Aorta (tissue), 5 donors: ENCODE data around the gene ZFP2. TPM values are rescaled to one million over a fixed set of nuclear protein-coding genes. Genes with fewer than 3 reads are reported as not detected.
"Not testable (repeated sequence)": the region's sequence is repeated elsewhere in the genome, so short reads cannot be mapped to it uniquely, and the experiment has no call there.

ENCODE experiments used
- ATAC-seq: fragments of 200-7000 bp; cut with Tn5 transposase; one replicate; pipeline ENCODE4 v1.9.1; 2022; ENCODE audit warnings: moderate library complexity; ENCODE audit not compliant: low FRiP score
- DNase-seq, 2 donors: peaks; one replicate each; pipeline ENCODE4 v3.0.0-alpha.2; 2020
- H3K27ac ChIP-seq, 2 donors: one replicate each; pipeline ENCODE4 v1.5.1; 2013; ENCODE audit warnings: low read length in 2 of 2, mild to moderate bottlenecking in 2 of 2, moderate library complexity in 2 of 2, control low read depth in 1 of 2, inconsistent platforms in 1 of 2, low read depth in 1 of 2
- H3K27me3 ChIP-seq, 2 donors: one replicate each; pipeline ENCODE4 v1.6.1; 2013; ENCODE audit warnings: control low read depth in 1 of 2, low read length in 1 of 2, mild to moderate bottlenecking in 1 of 2, moderate library complexity in 1 of 2; ENCODE audit not compliant: insufficient read depth in 2 of 2, control insufficient read depth in 1 of 2
- H3K36me3 ChIP-seq, 2 donors: one replicate each; pipeline ENCODE4 v1.6.1; 2013; ENCODE audit warnings: control low read depth in 1 of 2, low read length in 1 of 2, mild to moderate bottlenecking in 1 of 2; ENCODE audit not compliant: insufficient read depth in 2 of 2, control insufficient read depth in 1 of 2
- H3K4me1 ChIP-seq, 2 donors: one replicate each; pipeline ENCODE4 v1.6.1; 2013; ENCODE audit warnings: low read length in 2 of 2, control low read depth in 1 of 2, mild to moderate bottlenecking in 1 of 2, moderate library complexity in 1 of 2; ENCODE audit not compliant: insufficient read depth in 2 of 2, control insufficient read depth in 1 of 2
- H3K4me3 ChIP-seq, 2 donors: one replicate each; pipeline ENCODE4 v1.5.1; 2013; ENCODE audit warnings: low read length in 2 of 2, control low read depth in 1 of 2, mild to moderate bottlenecking in 1 of 2
- H3K9me3 ChIP-seq: one replicate; pipeline ENCODE4 v1.6.1; 2013; ENCODE audit warnings: mild to moderate bottlenecking, low read length; ENCODE audit not compliant: control insufficient read depth
- WGBS, 2 donors: extraction: QIAGEN DNeasy Blood & Tissue Kit; methylation state at CpG; one replicate each; pipeline ENCODE4 v1.1.7; 2013; 5-methylcytosine and 5-hydroxymethylcytosine counted together
- intact Hi-C, 2 donors: fragments of 100-400 bp; cut with DNase I; formaldehyde crosslinking; loops; one replicate each; pipeline versions ENCODE4 v1.14.2 to v1.15.0; 2022
- long read RNA-seq, 2 donors: library from polyadenylated mRNA; unstranded; transcript quantifications; one replicate each; pipeline ENCODE4 v2.0.0, GENCODE V29; 2020 to 2021
- polyA plus RNA-seq, 2 donors: library from polyadenylated mRNA; stranded (reverse); fragments of 200-250 nt; gene quantifications; one replicate each; pipeline ENCODE4 v1.2.3, GENCODE V29; 2013
- total RNA-seq, 2 donors: library from RNA; stranded (reverse); fragmentation: NEBNext Ultra II Directional; extraction: Animal tissue kit (Norgen Biotek cat#: 25700); gene quantifications; one replicate each; pipeline ENCODE4 v1.2.1, GENCODE V29; 2021
- donor health status: healthy with polysubstance abuse.
- donor health status: Bipolar disorder and iron deficiency.
- donor health status: DM: no; HTN: no; CAD: no.
- donor health status: DM: no; HTN: no; CAD: no.
- donor health status: DM: yes; HTN: yes; CAD: no.

The ZFP2 gene
- total RNA-seq = 1 to 10 TPM; 1.6 to 3.4 TPM
- 1 to 10 TPM; 1.6 to 2.6 TPM for polyA plus RNA-seq
- long read RNA-seq, donor 1, partial matches to known transcripts = 0 of 6 reads
- long read RNA-seq, donor 1, other reads (novel, unspliced or antisense) = 4 of 6 reads
- long read RNA-seq, donor 2, partial matches to known transcripts = 0 of 1 reads
- long read RNA-seq, donor 2, other reads (novel, unspliced or antisense) = 0 of 1 reads

DNA sequence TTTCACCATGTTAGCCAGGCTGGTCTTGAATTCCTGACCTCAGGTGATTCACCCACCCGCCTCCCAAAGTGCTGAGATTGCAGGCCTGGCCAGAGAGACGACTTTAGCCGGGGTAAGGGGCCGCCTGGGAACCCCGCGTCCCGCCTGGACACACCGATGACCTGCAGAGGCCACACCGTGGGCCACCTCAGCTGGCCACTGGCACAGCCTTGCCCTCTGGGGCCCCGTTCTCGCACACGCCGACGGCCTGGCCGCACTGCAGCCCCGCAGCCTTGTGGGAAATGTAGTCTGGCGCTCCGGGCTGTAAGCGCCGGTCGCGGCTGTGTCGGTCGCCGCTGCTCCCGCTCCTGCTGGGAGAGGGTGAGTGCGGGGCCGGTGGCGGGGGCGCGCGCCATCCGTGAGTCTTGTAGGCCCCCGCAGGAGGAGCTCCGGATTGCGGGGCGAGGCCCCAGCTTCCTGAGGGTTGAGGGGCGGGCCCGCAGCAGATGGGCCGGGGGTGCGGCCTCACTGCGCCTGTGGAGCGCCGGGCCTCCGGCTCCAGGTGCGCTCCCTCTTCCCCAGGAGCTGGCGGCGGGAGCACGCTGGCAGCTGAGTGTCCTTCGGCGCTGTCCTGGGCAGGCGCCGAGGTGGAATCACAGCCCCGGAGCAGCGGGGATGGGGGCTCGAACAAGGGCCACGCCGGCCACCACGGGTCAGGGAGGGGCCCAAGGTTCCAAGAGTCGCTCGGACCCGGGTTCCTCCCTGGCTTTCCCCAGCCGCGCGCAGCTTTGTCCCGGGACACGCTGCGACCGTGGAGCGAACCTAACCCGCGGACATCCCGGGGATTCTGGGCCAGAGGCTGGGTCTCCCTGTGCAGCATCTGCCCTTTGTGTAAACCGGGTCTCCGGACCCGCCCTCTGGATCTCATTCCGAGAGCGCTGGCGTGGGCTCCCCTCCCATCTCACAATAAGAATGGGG lies at the start of gene ZFP2:
Gene ZFP2, plus strand, starts transcription at position 299 of the 957 bp plus-strand sequence. CDS start 35,401 bp downstream, outside the sequence.
- intact Hi-C loops = no loop called here

DNA sequence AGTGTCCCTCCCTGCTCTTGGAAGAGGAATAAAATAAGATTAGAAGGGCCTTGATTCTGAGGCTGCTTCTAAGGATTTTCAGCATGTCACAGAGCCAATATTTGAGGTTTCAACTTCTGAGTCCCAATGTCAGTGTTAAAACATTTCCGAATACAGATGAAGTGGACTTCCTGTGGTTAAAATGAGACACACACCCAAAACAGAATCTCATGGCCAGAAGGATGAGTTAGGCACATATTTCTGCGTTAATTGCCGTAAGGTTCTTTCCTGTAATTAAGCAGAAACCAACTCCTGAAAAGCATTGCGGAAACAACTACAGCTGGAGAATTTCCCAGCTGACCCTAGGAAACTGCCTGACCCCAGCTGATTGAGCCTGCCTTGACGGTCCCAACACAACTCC lies 46.4 kb upstream of the ZFP2 start:
- Histone ChIP-seq H3K27me3 (no peaks in the 10 kb centered on the region), H3K27ac (no peak overlapping the region), H3K4me3 (no peak overlapping the region), H3K4me1 (no peaks in the 10 kb centered on the region), H3K9me3 (no peaks in the 10 kb centered on the region), H3K36me3 (no peaks in the 10 kb centered on the region)
- intact Hi-C loops = no loop called here
- ATAC-seq (no peak), DNase-seq (no peak)
- WGBS, 2 donors = 83 to 86% methylated on average over 5 of the region's 5 CpGs

More for the DNA sequence above, at the start of gene ZFP2:
- WGBS, 2 donors = 1 to 2% methylated on average over 64 to 79 of the region's 79 CpGs
- Histone ChIP-seq H3K4me3 (peak within 1 kb of the TSS; percentile 68 to 86), H3K4me1 (peaks cover 0 to 1% of the 10 kb centered on the region in 2 donors), H3K9me3 (peaks cover 4% of the 10 kb centered on the region), H3K27ac (peak within 1 kb of the TSS in 1 of 2 donors; percentile 50), H3K27me3 (no peaks in the 10 kb centered on the region), H3K36me3 (peaks cover 0 to 3% of the 10 kb centered on the region in 2 donors)
- DNase-seq (peak; percentile 60 to 84), ATAC-seq (peak; percentile 91)

DNA sequence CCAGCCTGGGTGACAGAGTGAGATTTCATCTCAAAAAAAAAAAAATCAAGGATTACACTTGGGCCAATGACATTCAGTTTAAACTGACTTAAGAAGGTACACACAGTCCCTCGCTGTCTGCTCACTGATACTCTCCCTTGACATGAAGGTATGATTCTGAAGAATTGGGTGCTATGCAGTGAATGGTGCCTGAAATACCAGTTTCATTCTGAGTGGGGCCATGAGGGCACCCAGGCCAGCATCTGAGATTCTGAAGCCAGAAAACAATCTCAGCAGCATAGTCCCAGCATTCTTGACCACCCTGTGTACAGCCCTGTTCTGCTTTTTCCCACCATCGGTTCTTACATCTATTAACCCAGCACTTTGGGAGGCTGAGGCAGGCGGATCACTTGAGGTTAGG lies 43.8 kb upstream of the ZFP2 start:
- ATAC-seq (no peak), DNase-seq (no peak)
- no peaks in the 10 kb centered on the region for H3K27me3 ChIP-seq
- H3K4me1 ChIP-seq = no peaks in the 10 kb centered on the region
- intact Hi-C loops = loop anchor here in 1 of 2 donors (10.0 kb wide), 1 partner anchor 567 kb away; no protein-coding TSS in a partner anchor
- no peaks in the 10 kb centered on the region for H3K9me3 ChIP-seq
- 94 to 96% methylated on average over 3 of the region's 3 CpGs for WGBS, 2 donors
- no peaks in the 10 kb centered on the region for H3K36me3 ChIP-seq
- H3K4me3 ChIP-seq = no peak overlapping the region
- no peak overlapping the region for H3K27ac ChIP-seq

DNA sequence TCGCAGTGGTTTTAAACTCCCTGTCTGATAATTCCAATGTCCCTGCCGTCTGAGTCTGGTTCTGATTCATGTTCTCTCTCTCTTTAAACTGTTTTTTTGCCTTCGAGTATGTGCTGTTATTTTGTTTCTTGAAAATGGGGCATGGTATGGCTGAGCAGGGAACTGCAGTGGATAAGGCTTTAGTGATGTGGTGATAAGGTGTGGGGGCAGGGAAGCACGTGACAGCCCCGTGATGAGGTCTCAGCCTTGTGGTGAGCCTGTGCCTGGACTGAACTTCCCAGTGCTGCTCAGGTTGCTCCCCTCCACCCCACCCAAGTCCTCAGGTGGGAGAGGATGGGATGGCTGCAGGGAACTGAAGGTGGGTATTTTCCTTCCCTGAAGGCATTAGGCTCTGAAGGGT lies 41.4 kb upstream of the ZFP2 start:
- no peak for ATAC-seq
- intact Hi-C loops = loop anchor here in 1 of 2 donors (10.0 kb wide), 1 partner anchor 569 kb away; no protein-coding TSS in a partner anchor
- no peaks in the 10 kb centered on the region for H3K36me3 ChIP-seq
- H3K4me3 ChIP-seq = no peak overlapping the region
- no peaks in the 10 kb centered on the region for H3K9me3 ChIP-seq
- no peaks in the 10 kb centered on the region for H3K27me3 ChIP-seq
- no peaks in the 10 kb centered on the region for H3K4me1 ChIP-seq
- H3K27ac ChIP-seq = no peak overlapping the region
- WGBS, 2 donors = 38% methylated on average over 5 of the region's 5 CpGs
- DNase-seq = no peak

DNA sequence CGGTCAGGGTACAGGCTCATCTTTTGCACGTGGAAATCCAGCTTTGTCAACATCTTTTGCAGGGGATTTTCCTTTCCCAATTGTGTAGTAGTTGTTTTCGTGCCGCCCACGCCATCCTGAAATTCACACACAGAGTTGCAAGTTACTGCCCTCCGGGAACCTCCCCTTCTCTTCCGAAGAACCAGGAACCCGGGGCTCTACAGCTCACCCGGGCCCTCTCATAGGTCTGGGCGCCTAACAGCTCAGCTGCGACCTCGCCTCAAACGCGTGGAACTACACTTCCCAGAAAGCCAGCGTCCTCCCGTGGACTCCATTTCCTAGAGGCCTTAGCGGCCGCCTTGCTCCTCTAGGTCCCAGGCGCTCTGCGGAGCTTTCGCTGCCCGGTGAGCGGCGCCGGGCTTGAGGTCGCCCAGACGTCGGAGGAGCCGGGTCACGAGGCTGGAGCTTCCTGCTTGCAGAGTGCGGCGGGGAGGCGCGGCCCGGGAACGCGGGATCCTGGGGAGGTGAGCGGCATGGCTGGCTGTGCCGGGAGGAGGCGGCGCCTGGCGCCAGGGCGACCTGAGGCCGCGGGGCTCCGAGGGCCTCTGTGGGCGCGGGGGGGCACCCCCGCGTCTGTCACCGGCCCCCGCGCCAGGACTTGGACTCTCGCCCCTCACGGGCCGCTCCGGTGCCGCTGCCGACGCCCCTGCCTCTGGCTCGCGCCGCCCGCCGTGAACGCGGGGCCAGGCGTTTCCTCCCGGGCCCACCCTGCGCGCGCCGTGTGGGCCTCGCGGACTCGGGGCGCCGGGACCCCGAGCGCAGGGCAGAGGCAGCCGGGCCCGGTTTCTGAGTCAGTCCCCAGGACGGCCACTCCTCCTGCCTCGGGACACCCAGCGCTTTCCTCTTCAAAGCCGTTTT lies 35.8 kb upstream of the ZFP2 start, which contains the start of gene ZNF354B:
Gene ZNF354B, plus strand, starts transcription at position 329 of the 897 bp plus-strand sequence. CDS start 1,095 bp downstream, outside the sequence.
- Histone ChIP-seq H3K4me1 (no peaks in the 10 kb centered on the region), H3K36me3 (no peaks in the 10 kb centered on the region), H3K4me3 (peak within 1 kb of the TSS; percentile 42 to 86), H3K27ac (peak within 1 kb of the TSS in 1 of 2 donors; percentile 35), H3K9me3 (no peaks in the 10 kb centered on the region), H3K27me3 (no peaks in the 10 kb centered on the region)
- intact Hi-C loops = loop anchor here (2.0 to 10.0 kb wide), 3 partner anchors 128 to 575 kb away; partner anchors contain the start of genes ZNF354A (in 2 of the 2) and CLK4 (in 1 of the 2)
- DNase-seq = peak; percentile 94 to 95
- 1% methylated on average over 83 to 86 of the region's 86 CpGs for WGBS, 2 donors
- peak; percentile 95 for ATAC-seq

DNA sequence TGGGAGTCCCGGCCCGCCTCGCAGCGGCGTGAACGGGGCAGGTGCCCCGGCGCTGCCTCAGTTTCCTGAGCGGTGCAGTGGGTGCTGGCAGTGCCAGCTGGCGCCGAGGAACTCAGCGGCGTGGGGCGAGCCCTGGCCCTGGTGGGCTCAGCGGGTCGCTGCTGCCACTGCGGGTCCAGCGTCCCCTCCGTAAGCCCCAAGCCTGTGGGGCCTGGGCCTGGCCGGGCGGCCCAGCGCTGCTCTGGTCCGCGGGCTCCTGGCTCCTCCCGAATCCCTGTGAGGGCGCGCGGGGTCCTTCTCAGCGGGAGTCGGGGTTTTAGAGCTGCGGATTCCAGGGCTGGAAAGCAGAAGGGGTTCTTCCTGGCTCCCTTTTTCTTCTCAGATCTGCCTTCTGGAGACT lies 35.1 kb upstream of the ZFP2 start:
- not testable (repeated sequence) for H3K4me1 ChIP-seq, DNase-seq, H3K36me3 ChIP-seq, H3K9me3 ChIP-seq, H3K27me3 ChIP-seq, H3K27ac ChIP-seq
- intact Hi-C loops = loop anchor here in 1 of 2 donors (2.0 kb wide), 1 partner anchor 234 kb away; the partner anchor contains the start of gene CLK4
- peak overlapping the region in 1 of 2 donors; percentile 86 for H3K4me3 ChIP-seq
- 2% methylated on average over 15 of the region's 31 CpGs; no CpG with 5 or more reads in 1 of the 2 donors for WGBS, 2 donors
- peak; percentile 42 for ATAC-seq

DNA sequence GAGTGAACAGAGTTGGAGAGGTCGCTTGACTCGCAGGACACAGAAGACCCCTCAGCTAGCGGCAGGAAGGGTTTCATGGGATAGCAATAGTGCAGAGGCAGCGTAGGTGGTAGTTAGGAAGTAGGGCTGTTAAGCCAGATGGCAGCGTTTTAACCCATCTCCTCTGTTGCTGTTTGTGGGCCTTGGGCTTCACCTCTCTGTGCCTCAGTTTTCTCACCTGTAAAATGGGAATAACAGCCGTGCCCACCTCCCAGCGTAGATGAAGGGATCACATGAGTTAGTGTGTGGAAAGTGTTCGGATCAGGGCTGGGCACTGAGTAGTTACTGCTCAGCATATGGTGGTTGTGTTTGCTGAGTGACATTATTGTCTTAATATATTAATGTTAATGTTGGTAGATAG lies 34.1 kb upstream of the ZFP2 start:
- 96 to 97% methylated on average over 8 of the region's 8 CpGs for WGBS, 2 donors
- intact Hi-C loops = loop anchor here in 1 of 2 donors (2.0 kb wide), 1 partner anchor 235 kb away; the partner anchor contains the start of gene CLK4
- no peak overlapping the region for H3K4me3 ChIP-seq
- DNase-seq (no peak), ATAC-seq (no peak)
- no peak overlapping the region for H3K27ac ChIP-seq
- no peaks in the 10 kb centered on the region for H3K4me1 ChIP-seq
- H3K9me3 ChIP-seq = no peaks in the 10 kb centered on the region
- H3K27me3 ChIP-seq = no peaks in the 10 kb centered on the region
- H3K36me3 ChIP-seq = no peaks in the 10 kb centered on the region

DNA sequence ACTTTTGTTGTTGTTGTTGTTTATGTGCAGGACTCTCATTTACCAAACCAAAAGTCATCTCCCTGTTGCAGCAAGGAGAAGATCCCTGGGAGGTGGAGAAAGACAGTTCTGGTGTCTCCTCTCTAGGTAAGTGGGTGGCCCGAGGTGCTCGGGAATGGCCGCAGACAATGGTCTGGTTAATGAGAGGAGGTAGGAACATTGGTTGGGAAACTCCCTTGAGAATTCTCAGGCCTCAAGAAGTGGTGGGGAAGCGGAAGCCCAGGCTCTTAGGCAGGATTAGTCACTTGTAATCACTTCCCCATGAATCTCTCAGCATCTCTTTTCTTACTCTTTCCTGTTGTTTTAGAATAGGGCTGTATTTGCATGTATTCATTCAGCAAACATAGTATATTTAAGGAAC lies 28.8 kb upstream of the ZFP2 start:
- Histone ChIP-seq H3K27ac (no peak overlapping the region), H3K4me1 (no peaks in the 10 kb centered on the region), H3K27me3 (no peaks in the 10 kb centered on the region), H3K4me3 (no peak overlapping the region), H3K9me3 (peaks cover 13% of the 10 kb centered on the region), H3K36me3 (peaks cover 8 to 14% of the 10 kb centered on the region in 2 donors)
- WGBS, 2 donors = 85 to 90% methylated on average over 4 of the region's 4 CpGs
- DNase-seq (no peak), ATAC-seq (no peak)
- intact Hi-C loops = no loop called here
